ENCODE data around the gene CAPNS2.

CAPNS2 gene

GRCh38 chr16:55565086-55565485 is 1.4 kb upstream of the CAPNS2 start:
- no peak overlapping the region for H2AFZ ChIP-seq (ENCODE audit: low read depth)
- H3K4me1 ChIP-seq (ENCODE audit: low read depth, poor library complexity, severe bottlenecking), result no peaks in the 10 kb centered on the region
- no peaks in the 10 kb centered on the region for H3K27me3 ChIP-seq (ENCODE audit: insufficient read depth, low read depth)
- no peak overlapping the region for H3K27ac ChIP-seq
- H3K4me2 ChIP-seq, result no peak overlapping the region
- no peaks in the 10 kb centered on the region for H3K79me2 ChIP-seq (ENCODE audit: insufficient read depth, low read depth)
- H4K20me1 ChIP-seq (ENCODE audit: insufficient read depth), result no peaks in the 10 kb centered on the region
- no peak for TF ChIP-seq CTCF (conservative IDR thresholded peaks at IDR 0.05; ENCODE audit: low read depth, low read length)
- no peaks in the 10 kb centered on the region for H3K36me3 ChIP-seq (ENCODE audit: insufficient read depth)
- no peak overlapping the region for H3K4me3 ChIP-seq (IDR thresholded peaks at IDR 0.05; ENCODE audit: insufficient read depth, low read depth, low read length)
- H3K9ac ChIP-seq, result no peak overlapping the region

GRCh38 chr16:55567382-55567781 is 898 bp downstream of the CAPNS2 start:
- H4K20me1 ChIP-seq (ENCODE audit: insufficient read depth), result no peaks in the 10 kb centered on the region
- H3K27me3 ChIP-seq (ENCODE audit: insufficient read depth, low read depth), result no peaks in the 10 kb centered on the region
- TF ChIP-seq CTCF (conservative IDR thresholded peaks at IDR 0.05; ENCODE audit: low read depth, low read length), result no peak
- no peaks in the 10 kb centered on the region for H3K4me1 ChIP-seq (ENCODE audit: low read depth, poor library complexity, severe bottlenecking)
- H3K4me3 ChIP-seq (IDR thresholded peaks at IDR 0.05; ENCODE audit: insufficient read depth, low read depth, low read length), result no peak overlapping the region
- H3K4me2 ChIP-seq, result no peak overlapping the region
- H3K9ac ChIP-seq, result no peak overlapping the region
- H3K27ac ChIP-seq, result no peak overlapping the region
- H2AFZ ChIP-seq (ENCODE audit: low read depth), result no peak overlapping the region
- no peaks in the 10 kb centered on the region for H3K36me3 ChIP-seq (ENCODE audit: insufficient read depth)
- H3K79me2 ChIP-seq (ENCODE audit: insufficient read depth, low read depth), result no peaks in the 10 kb centered on the region

- no peak overlapping the region for H3K4me2 ChIP-seq
- no peak overlapping the region for H3K27ac ChIP-seq
- TF ChIP-seq CTCF (conservative IDR thresholded peaks at IDR 0.05; ENCODE audit: low read depth, low read length), result no peak
Measured at GRCh38 chr16:55568207-55568606, 1.7 kb downstream of the CAPNS2 start.

GRCh38 chr16:55569025-55569424 is 2.5 kb downstream of the CAPNS2 start:
- no peak for TF ChIP-seq CTCF (conservative IDR thresholded peaks at IDR 0.05; ENCODE audit: low read depth, low read length)
- H3K4me1 ChIP-seq (ENCODE audit: low read depth, poor library complexity, severe bottlenecking), result no peaks in the 10 kb centered on the region
- no peak overlapping the region for H3K4me2 ChIP-seq
- no peak overlapping the region for H3K9ac ChIP-seq
- H3K4me3 ChIP-seq (IDR thresholded peaks at IDR 0.05; ENCODE audit: insufficient read depth, low read depth, low read length), result no peak overlapping the region
- H3K79me2 ChIP-seq (ENCODE audit: insufficient read depth, low read depth), result no peaks in the 10 kb centered on the region
- H3K36me3 ChIP-seq (ENCODE audit: insufficient read depth), result no peaks in the 10 kb centered on the region
- no peak overlapping the region for H3K27ac ChIP-seq
- H2AFZ ChIP-seq (ENCODE audit: low read depth), result no peak overlapping the region
- no peaks in the 10 kb centered on the region for H4K20me1 ChIP-seq (ENCODE audit: insufficient read depth)
- H3K27me3 ChIP-seq (ENCODE audit: insufficient read depth, low read depth), result no peaks in the 10 kb centered on the region

More at GRCh38 chr16:55568207-55568606, 1.7 kb downstream of the CAPNS2 start:
- Histone ChIP-seq H3K4me1 (ENCODE audit: low read depth, poor library complexity, severe bottlenecking) (no peaks in the 10 kb centered on the region), H3K36me3 (ENCODE audit: insufficient read depth) (no peaks in the 10 kb centered on the region), H3K79me2 (ENCODE audit: insufficient read depth, low read depth) (no peaks in the 10 kb centered on the region), H3K4me3 (IDR thresholded peaks at IDR 0.05; ENCODE audit: insufficient read depth, low read depth, low read length) (no peak overlapping the region), H3K27me3 (ENCODE audit: insufficient read depth, low read depth) (no peaks in the 10 kb centered on the region), H3K9ac (no peak overlapping the region), H4K20me1 (ENCODE audit: insufficient read depth) (no peaks in the 10 kb centered on the region), H2AFZ (ENCODE audit: low read depth) (no peak overlapping the region)
